Neural crest cell (in vitro differentiated cells): ENCODE results near the gene ABCG1. TPM values are rescaled to one million over a fixed set of nuclear protein-coding genes. Genes with fewer than 3 reads are reported as not detected.

Source experiments
- DNase-seq: peaks from one replicate; pipeline ENCODE4 v3.0.0; 2021; ENCODE audit warnings: low read depth, mixed read lengths, low spot score
- H3K27ac Mint-ChIP-seq: one replicate; pipeline ENCODE4 v1.8.0; 2021; ENCODE audit warnings: mild to moderate bottlenecking, mixed read lengths; ENCODE audit not compliant: unreplicated experiment
- H3K27me3 Mint-ChIP-seq: 2 replicates; pipeline ENCODE4 v1.8.0; 2021; ENCODE audit warnings: low read depth, mild to moderate bottlenecking, mixed read lengths
- H3K36me3 Mint-ChIP-seq: 2 replicates; pipeline ENCODE4 v1.8.0; 2021; ENCODE audit warnings: low read depth, mild to moderate bottlenecking, mixed read lengths
- H3K4me1 Mint-ChIP-seq: 2 replicates; pipeline ENCODE4 v1.8.0; 2021; ENCODE audit warnings: mixed read lengths
- H3K4me3 Mint-ChIP-seq: one replicate; pipeline ENCODE4 v1.8.0; 2021; ENCODE audit warnings: mild to moderate bottlenecking, mixed read lengths
- H3K9me3 Mint-ChIP-seq: 2 replicates; pipeline ENCODE4 v1.8.0; 2021; ENCODE audit warnings: mixed read lengths
- CTCF ChIP-seq: fragments of 200-600 bp; sonication (generic); conservative IDR thresholded peaks from 2 replicates; pipeline ENCODE4 v1.5.0; 2021; ENCODE audit warnings: antibody characterized with exemption, mild to moderate bottlenecking
- total RNA-seq: library from RNA; stranded (reverse); gene quantifications from 2 replicates; pipeline ENCODE4 v1.2.1, GENCODE V29; 2021

The ABCG1 gene
- total RNA-seq, 1 donor from 2014 or later, result 3.3 TPM

- TF ChIP-seq CTCF, result no peak
- H3K27me3 Mint-ChIP-seq, result no peaks in the 10 kb centered on the region
- H3K9me3 Mint-ChIP-seq, result no peaks in the 10 kb centered on the region
- H3K4me1 Mint-ChIP-seq, result no peaks in the 10 kb centered on the region
- DNase-seq, result no peak
- H3K36me3 Mint-ChIP-seq, result no peaks in the 10 kb centered on the region
- H3K27ac Mint-ChIP-seq, result no peak overlapping the region
- no peak overlapping the region for H3K4me3 Mint-ChIP-seq
Observed at GRCh38 chr21:42272109-42272962, 53.4 kb downstream of the ABCG1 start.

GRCh38 chr21:42272984-42273600 is 54.2 kb downstream of the ABCG1 start:
- H3K4me3 Mint-ChIP-seq, result no peak overlapping the region
- H3K36me3 Mint-ChIP-seq, result no peaks in the 10 kb centered on the region
- TF ChIP-seq CTCF, result no peak
- peaks cover 7% of the 10 kb centered on the region for H3K4me1 Mint-ChIP-seq
- no peak for DNase-seq
- no peak overlapping the region for H3K27ac Mint-ChIP-seq
- no peaks in the 10 kb centered on the region for H3K27me3 Mint-ChIP-seq
- H3K9me3 Mint-ChIP-seq, result no peaks in the 10 kb centered on the region

GRCh38 chr21:42276076-42276475 is 57.1 kb downstream of the ABCG1 start:
- Mint-ChIP-seq H3K27ac (no peak overlapping the region), H3K4me1 (peaks cover 10% of the 10 kb centered on the region), H3K27me3 (no peaks in the 10 kb centered on the region), H3K9me3 (no peaks in the 10 kb centered on the region), H3K4me3 (no peak overlapping the region), H3K36me3 (no peaks in the 10 kb centered on the region)
- DNase-seq, result no peak
- no peak for TF ChIP-seq CTCF

- Mint-ChIP-seq H3K4me1 (peaks cover 10% of the 10 kb centered on the region), H3K36me3 (no peaks in the 10 kb centered on the region), H3K27ac (no peak overlapping the region), H3K4me3 (no peak overlapping the region), H3K27me3 (no peaks in the 10 kb centered on the region), H3K9me3 (no peaks in the 10 kb centered on the region)
- DNase-seq, result no peak
- TF ChIP-seq CTCF, result no peak
Observed at GRCh38 chr21:42276526-42277154, 57.7 kb downstream of the ABCG1 start.

GRCh38 chr21:42277593-42277992 is 58.7 kb downstream of the ABCG1 start:
- Mint-ChIP-seq H3K4me3 (no peak overlapping the region), H3K36me3 (no peaks in the 10 kb centered on the region), H3K9me3 (no peaks in the 10 kb centered on the region), H3K4me1 (peaks cover 10% of the 10 kb centered on the region), H3K27me3 (no peaks in the 10 kb centered on the region), H3K27ac (no peak overlapping the region)
- DNase-seq, result no peak
- no peak for TF ChIP-seq CTCF
